ENCODE data around the gene GPS1. TPM values are rescaled to one million over a fixed set of nuclear protein-coding genes. Genes with fewer than 3 reads are reported as not detected.

The GPS1 gene
- total and polyA plus RNA-seq, 9 of the 15 experiments (the other 6 are each of a cell fraction or from before 2014, with no cell fraction given), result 3.1 to 167 (median 69.9) TPM

- Histone ChIP-seq H3K9me3 (replicated peaks; ENCODE audit: control insufficient read depth, insufficient read depth, low read depth, low read length) (no peaks in the 10 kb centered on the region), H3K27ac (ENCODE audit: extremely low read depth, low read depth, low read length) (no peak overlapping the region), H3K27me3 (ENCODE audit: control insufficient read depth in 2 of 2, insufficient read depth in 2 of 2, low read length in 2 of 2) (no peaks in the 10 kb centered on the region), H3K9ac (ENCODE audit: insufficient read depth in 1 of 2, low read depth in 2 of 2, low read length in 2 of 2) (0 out of 4 replicates have a peak overlapping the region, but pooled peaks of 1 of the 2 experiments have one; percentile 43), H3K79me2 (ENCODE audit: control insufficient read depth, insufficient read depth, low read length) (peaks cover 19% of the 10 kb centered on the region), H3K4me1 (replicated peaks in 1 of 2; ENCODE audit: control insufficient read depth in 2 of 2, insufficient read depth in 2 of 2, low read length in 2 of 2) (peaks cover 0 to 86% of the 10 kb centered on the region in 2 experiments; a peak in 3 of 5 replicates), H3K4me2 (ENCODE audit: insufficient read depth, low read length) (no peak overlapping the region), H2AFZ (ENCODE audit: low read depth, low read length) (no peak overlapping the region), H3K4me3 (no peak overlapping the region), H3K36me3 (ENCODE audit: control insufficient read depth, insufficient read depth, low read length) (peaks cover 83% of the 10 kb centered on the region; the same call in 2 of the 3 replicates), H3K9me1 (ENCODE audit: control insufficient read depth, insufficient read depth, low read length) (no peaks in the 10 kb centered on the region), H4K20me1 (replicated peaks; ENCODE audit: control insufficient read depth, insufficient read depth, low read length) (peaks cover 11% of the 10 kb centered on the region)
- POLR2A ChIA-PET, result interaction anchor here (0.9 to 1.7 kb wide), 4 partner anchors 10 to 20 kb away, joined by 3 to 9 read pairs (median 5); no protein-coding TSS in a partner anchor
- DNase-seq (ENCODE audit: extremely low read depth in 1 of 4, low spot score in 3 of 4), result no peak
- CTCF ChIA-PET (ENCODE audit: low intra/inter-chr PET ratio), result no interaction called here
- in situ Hi-C loops (cut with MboI), result no loop called here
- TF ChIP-seq POLR2G (IDR thresholded peaks at IDR 0.05; ENCODE audit: low read depth, low read length) (peak; percentile 44; the same call in 1 of the 2 replicates), PCBP2 (IDR thresholded peaks at IDR 0.05; ENCODE audit: low read depth, low read length, poor library complexity, severe bottlenecking) (no peak), POLR2A (conservative IDR thresholded peaks at IDR 0.05) (peak; percentile 4), RBFOX2 (IDR thresholded peaks at IDR 0.05; ENCODE audit: low read depth, low read length) (peak; percentile 63)
- intact Hi-C loops (cut with micrococcal nuclease), result no loop called here
- no peak for FAIRE-seq
- 87% methylated on average over 27 of the region's 28 CpGs for WGBS (ENCODE audit: insufficient coverage, low coverage, missing lambda C conversion rate)
- ATAC-seq, result no peak
- BruUV-seq (replicated peaks), result no TSS peak
These were observed 4.4 kb downstream of the GPS1 start for GRCh38 chr17:82055965-82056728.

Measured in K562 (cell line).